Cardiac muscle cell (in vitro differentiated cells and primary cell): ENCODE data around the gene ALDH1A2. TPM values are rescaled to one million over a fixed set of nuclear protein-coding genes. Genes with fewer than 3 reads are reported as not detected.

Experiments used
- DNase-seq, 2 donors: peaks; one replicate each; pipeline versions ENCODE4 v3.0.0 to v3.0.0-alpha.2; 2010 to 2017; ENCODE audit warnings: low read depth in 1 of 2, low spot score in 1 of 2
- H3K27ac ChIP-seq: fragments of 200-600 bp; sonication (generic); 2 replicates; pipeline ENCODE4 v1.5.1; 2016
- H3K27me3 ChIP-seq: fragments of 200-600 bp; sonication (generic); 2 replicates; pipeline ENCODE4 v1.6.0; 2016; ENCODE audit warnings: control low read depth
- H3K36me3 ChIP-seq: fragments of 200-600 bp; sonication (generic); 2 replicates; pipeline ENCODE4 v1.5.1; 2016; ENCODE audit warnings: control low read depth
- H3K4me1 ChIP-seq: fragments of 200-600 bp; sonication (generic); 2 replicates; pipeline ENCODE4 v1.8.1; 2017; ENCODE audit warnings: low read depth, mild to moderate bottlenecking, mixed run types
- H3K4me3 ChIP-seq: fragments of 200-600 bp; sonication (generic); 2 replicates; pipeline ENCODE4 v1.5.1; 2016; ENCODE audit warnings: mild to moderate bottlenecking
- H3K9me3 ChIP-seq: fragments of 200-600 bp; sonication (generic); 2 replicates; pipeline ENCODE4 v1.5.1; 2017; ENCODE audit warnings: low read depth, mild to moderate bottlenecking, control low read depth
- polyA plus RNA-seq: library from polyadenylated mRNA; unstranded; fragments of >200 nt; fragmentation: Nextera tagmentation; extraction: Ambion mirVana; gene quantifications from 2 replicates; pipeline ENCODE4 v1.2.1, GENCODE V29; 2016
- total RNA-seq: library from RNA; depleted of rRNA; stranded (reverse); fragments of >200 nt; gene quantifications from 2 replicates; pipeline ENCODE4 v1.2.3, GENCODE V29; 2016
- TF ChIP-seq, protein P1 (sequence below): IDR thresholded peaks from 2 replicates; pipeline ENCODE4 v1.5.1; 2012; ENCODE audit warnings: low read depth, mild to moderate bottlenecking, low read length

The ALDH1A2 gene
- total and polyA plus RNA-seq, 2 experiments from 2014 or later = 3.5 to 4.0 TPM

GRCh38 chr15:58026552-58026951 is 39.0 kb downstream of the ALDH1A2 start:
- Histone ChIP-seq H3K4me1 (no peaks in the 10 kb centered on the region), H3K4me3 (no peak overlapping the region), H3K9me3 (no peaks in the 10 kb centered on the region), H3K27ac (no peak overlapping the region), H3K27me3 (no peaks in the 10 kb centered on the region), H3K36me3 (no peaks in the 10 kb centered on the region)
- TF ChIP-seq, protein P1, sequence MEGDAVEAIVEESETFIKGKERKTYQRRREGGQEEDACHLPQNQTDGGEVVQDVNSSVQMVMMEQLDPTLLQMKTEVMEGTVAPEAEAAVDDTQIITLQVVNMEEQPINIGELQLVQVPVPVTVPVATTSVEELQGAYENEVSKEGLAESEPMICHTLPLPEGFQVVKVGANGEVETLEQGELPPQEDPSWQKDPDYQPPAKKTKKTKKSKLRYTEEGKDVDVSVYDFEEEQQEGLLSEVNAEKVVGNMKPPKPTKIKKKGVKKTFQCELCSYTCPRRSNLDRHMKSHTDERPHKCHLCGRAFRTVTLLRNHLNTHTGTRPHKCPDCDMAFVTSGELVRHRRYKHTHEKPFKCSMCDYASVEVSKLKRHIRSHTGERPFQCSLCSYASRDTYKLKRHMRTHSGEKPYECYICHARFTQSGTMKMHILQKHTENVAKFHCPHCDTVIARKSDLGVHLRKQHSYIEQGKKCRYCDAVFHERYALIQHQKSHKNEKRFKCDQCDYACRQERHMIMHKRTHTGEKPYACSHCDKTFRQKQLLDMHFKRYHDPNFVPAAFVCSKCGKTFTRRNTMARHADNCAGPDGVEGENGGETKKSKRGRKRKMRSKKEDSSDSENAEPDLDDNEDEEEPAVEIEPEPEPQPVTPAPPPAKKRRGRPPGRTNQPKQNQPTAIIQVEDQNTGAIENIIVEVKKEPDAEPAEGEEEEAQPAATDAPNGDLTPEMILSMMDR = no peak
- DNase-seq = no peak

DNA sequence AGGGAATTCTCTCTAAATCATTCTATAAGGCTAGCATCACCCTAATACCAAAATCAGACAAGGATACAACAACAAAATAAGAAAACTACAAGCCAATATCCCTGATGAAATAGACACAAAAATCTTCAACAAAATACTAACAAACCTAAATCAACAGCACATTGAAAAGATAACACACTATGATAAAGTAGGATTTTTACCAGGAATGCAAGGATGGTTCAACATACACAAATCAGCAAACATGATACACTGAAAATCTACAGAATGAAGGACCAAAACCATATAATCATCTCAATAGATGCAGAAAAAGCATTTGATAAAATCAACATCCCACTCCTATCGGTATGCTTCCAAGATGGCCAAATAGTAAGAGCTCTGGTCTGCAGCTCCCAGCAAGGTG is 39.5 kb downstream of the ALDH1A2 start:
- Histone ChIP-seq H3K36me3 (no peaks in the 10 kb centered on the region), H3K27me3 (no peaks in the 10 kb centered on the region), H3K27ac (no peak overlapping the region), H3K4me1 (no peaks in the 10 kb centered on the region), H3K9me3 (no peaks in the 10 kb centered on the region), H3K4me3 (no peak overlapping the region)
- no peak for DNase-seq
- TF ChIP-seq, protein P1 = no peak

DNA sequence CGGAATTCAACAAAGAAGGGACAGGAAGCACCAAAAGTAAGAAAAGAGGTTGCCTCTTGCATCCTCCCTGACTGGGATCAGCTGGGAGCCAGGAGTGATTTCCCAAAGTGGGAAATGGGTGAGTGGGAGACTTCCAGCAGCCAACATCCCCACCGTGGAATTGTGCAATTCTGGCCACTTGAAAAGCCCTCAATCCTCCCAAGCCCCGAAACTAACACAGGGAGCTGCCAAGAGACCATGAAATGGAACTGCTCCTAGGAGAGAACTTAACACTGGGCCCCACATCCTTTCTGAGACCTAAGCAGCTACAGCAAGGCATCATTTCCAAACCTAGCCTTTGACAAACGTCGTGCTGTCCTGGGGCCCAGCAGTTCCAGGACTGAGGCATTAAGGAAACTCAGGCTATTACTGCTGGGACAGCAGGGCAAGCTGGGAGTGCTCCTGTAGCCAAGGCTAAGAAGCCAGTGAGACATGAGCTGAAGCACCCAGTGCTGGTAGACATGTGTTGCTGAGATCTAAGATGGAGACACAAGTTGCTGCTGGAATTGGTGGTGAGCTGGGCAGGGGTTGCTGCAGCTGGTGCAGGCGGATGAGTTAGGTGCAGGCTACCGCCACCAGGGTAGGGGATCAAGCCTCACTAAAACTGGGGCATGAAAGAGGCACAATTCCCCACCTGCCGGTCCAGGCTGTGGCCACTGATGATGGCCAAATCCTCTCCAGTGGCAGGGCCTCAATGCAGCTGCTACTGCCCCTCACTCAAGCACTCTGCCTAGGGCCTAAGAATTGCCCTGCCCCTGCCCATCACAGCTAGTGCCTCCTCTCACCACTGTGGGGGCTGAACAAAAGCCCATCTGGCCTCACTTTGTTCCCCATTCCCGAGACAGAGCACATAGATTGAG is 43.9 kb downstream of the ALDH1A2 start:
- DNase-seq = peak in 1 of 2 donors; percentile 52
- TF ChIP-seq, protein P1 = no peak
- no peaks in the 10 kb centered on the region for H3K36me3 ChIP-seq

DNA sequence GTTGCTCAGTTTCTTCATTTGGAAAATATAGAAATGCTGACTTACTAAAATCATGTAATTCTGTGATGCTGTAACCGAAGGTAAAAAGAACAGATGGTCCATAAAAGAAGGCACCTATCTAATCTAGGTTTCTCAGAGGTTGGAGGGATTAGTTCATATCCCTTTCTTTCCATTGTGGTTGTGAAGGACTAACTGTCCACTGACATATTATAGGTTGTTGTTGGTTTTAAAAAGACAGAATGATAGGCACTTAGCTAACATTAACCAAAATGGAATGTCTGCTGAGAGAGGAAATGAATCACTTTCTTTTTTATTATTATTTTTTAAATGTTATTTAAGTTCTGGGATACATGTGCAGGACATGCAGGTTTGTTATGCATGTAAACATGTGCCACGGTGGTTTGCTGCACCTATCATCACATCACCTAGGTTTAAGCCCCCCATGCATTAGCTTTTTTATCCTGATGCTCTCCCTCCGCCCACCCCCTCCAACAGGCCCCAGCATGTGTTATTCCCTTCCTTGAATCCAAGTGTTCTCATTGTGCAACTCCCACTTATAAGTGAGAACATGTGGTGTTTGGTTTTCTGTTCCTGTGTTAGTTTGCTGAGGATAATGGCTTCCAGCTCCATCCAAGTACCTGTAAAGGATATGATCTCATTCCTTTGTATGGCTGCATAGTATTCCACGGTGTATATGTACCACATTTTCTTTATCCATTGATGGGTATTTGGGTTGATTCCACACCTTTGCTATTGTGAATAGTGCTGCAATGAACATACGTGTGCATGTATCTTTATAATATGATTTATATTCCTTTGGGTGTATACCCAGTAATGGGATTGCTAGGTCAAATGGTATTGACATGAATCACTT is 45.8 kb downstream of the ALDH1A2 start:
- no peaks in the 10 kb centered on the region for H3K36me3 ChIP-seq
- H3K9me3 ChIP-seq = no peaks in the 10 kb centered on the region
- DNase-seq = peak in 1 of 2 donors; percentile 35
- TF ChIP-seq, protein P1 = no peak
- no peak overlapping the region for H3K4me3 ChIP-seq
- no peaks in the 10 kb centered on the region for H3K4me1 ChIP-seq
- no peaks in the 10 kb centered on the region for H3K27me3 ChIP-seq
- no peak overlapping the region for H3K27ac ChIP-seq

More for the DNA sequence above, 43.9 kb downstream of the ALDH1A2 start:
- no peak overlapping the region for H3K27ac ChIP-seq
- H3K9me3 ChIP-seq = no peaks in the 10 kb centered on the region
- H3K4me1 ChIP-seq = no peaks in the 10 kb centered on the region
- no peaks in the 10 kb centered on the region for H3K27me3 ChIP-seq
- no peak overlapping the region for H3K4me3 ChIP-seq

GRCh38 chr15:58017869-58018268 is 47.6 kb downstream of the ALDH1A2 start:
- H3K27ac ChIP-seq = no peak overlapping the region
- H3K4me3 ChIP-seq = no peak overlapping the region
- TF ChIP-seq, protein P1 = no peak
- no peaks in the 10 kb centered on the region for H3K4me1 ChIP-seq
- no peak for DNase-seq
- no peaks in the 10 kb centered on the region for H3K27me3 ChIP-seq
- H3K9me3 ChIP-seq = no peaks in the 10 kb centered on the region
- no peaks in the 10 kb centered on the region for H3K36me3 ChIP-seq
